ENCODE measurements around the gene SLC5A11. TPM values are rescaled to one million over a fixed set of nuclear protein-coding genes. Genes with fewer than 3 reads are reported as not detected.

SLC5A11 gene
- polyA plus RNA-seq, 2 of the 4 experiments (the other 2 are of a cell fraction), result 0.40 to 0.43 TPM

DNA sequence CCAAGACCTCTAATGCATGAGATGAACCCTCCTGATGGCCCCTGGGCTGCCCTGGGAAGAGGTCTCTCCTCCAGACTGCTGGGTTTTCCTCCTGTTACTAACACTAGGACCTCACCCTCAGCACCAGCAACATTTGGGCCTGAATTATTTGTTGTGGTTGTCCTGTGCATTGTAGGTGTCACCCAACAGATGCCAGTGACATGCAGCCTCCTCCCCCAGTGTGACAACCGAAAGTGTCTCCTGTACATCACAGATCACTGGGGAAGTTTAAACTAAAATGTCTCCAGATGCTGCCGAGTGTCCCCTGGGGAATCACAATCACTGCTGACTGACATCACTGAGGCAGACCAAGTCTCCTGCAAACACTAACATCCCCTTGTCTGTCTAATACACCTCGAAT is 74.8 kb downstream of the SLC5A11 start (continued):
- TF ChIP-seq, protein P1, sequence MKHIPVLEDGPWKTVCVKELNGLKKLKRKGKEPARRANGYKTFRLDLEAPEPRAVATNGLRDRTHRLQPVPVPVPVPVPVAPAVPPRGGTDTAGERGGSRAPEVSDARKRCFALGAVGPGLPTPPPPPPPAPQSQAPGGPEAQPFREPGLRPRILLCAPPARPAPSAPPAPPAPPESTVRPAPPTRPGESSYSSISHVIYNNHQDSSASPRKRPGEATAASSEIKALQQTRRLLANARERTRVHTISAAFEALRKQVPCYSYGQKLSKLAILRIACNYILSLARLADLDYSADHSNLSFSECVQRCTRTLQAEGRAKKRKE (CRISPR knock-in tag; IDR thresholded peaks at IDR 0.05; ENCODE audit: low read depth), result no peak
- TF ChIP-seq EHF (CRISPR knock-in tag; IDR thresholded peaks at IDR 0.05) (no peak), NPAS2 (CRISPR knock-in tag; IDR thresholded peaks at IDR 0.05; ENCODE audit: borderline replicate concordance) (no peak)

DNA sequence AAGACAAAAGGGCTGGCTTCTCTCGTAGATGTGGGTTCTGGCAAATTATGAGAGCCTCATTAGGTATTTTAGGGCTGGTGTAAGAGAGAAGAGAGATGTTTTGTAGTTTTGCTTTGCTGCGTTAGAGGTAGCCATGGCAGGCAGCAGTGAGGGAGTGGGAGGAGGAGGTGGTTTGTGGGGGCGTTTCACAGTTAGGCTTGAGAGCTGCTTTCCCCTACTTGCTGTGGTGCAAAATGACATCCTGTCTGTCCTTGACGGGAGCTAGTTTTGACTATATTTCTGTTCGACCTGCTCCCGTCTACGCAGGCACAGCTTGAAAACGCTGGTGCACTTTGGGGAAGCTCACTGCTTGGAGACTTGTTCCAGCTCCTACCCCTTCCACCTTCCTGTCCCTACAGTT is 75.5 kb downstream of the SLC5A11 start:
- no peaks in the 10 kb centered on the region for H3K9me3 ChIP-seq
- DNase-seq (ENCODE audit: low read depth in 1 of 2, low spot score in 1 of 2), result no peak
- CTCF ChIA-PET, result interaction anchor here (1.5 to 5.5 kb wide), 2 partner anchors 16 to 44 kb away, joined by 4 to 18 read pairs; no protein-coding TSS in a partner anchor
- FAIRE-seq, result no peak
- no peak for ATAC-seq
- H3K4me1 ChIP-seq, result no peaks in the 10 kb centered on the region; the same call in 2 of the 3 replicates
- 92% methylated on average over 8 of the region's 8 CpGs for whole genome bisulfite sequencing (ENCODE audit: missing lambda C conversion rate)
- H3K27ac ChIP-seq, result no peak overlapping the region
- no peak overlapping the region for H3K4me2 ChIP-seq
- TF ChIP-seq PHF8 (IDR thresholded peaks at IDR 0.05; ENCODE audit: borderline replicate concordance, low read depth) (no peak), CHD2 (IDR thresholded peaks at IDR 0.05; ENCODE audit: low read length, partially characterized antibody) (no peak), CHD4 (IDR thresholded peaks at IDR 0.05; ENCODE audit: borderline replicate concordance) (no peak), ZC3H11A (IDR thresholded peaks at IDR 0.05) (no peak), EHMT2 (IDR thresholded peaks at IDR 0.05; ENCODE audit: low read depth) (no peak), TP53 (CRISPR knock-in tag; IDR thresholded peaks at IDR 0.05) (no peak), HOXA7 (CRISPR knock-in tag; IDR thresholded peaks at IDR 0.05) (no peak), FOSL2 (IDR thresholded peaks at IDR 0.05) (no peak), FOSL2 (CRISPR knock-in tag; IDR thresholded peaks at IDR 0.05) (no peak), TFCP2L1 (CRISPR knock-in tag; IDR thresholded peaks at IDR 0.05) (no peak), RCOR1 (IDR thresholded peaks at IDR 0.05; ENCODE audit: low read depth, low read length) (no peak), CEBPB (IDR thresholded peaks at IDR 0.05) (no peak), BHLHE40 (IDR thresholded peaks at IDR 0.05; ENCODE audit: low read depth, low read length) (no peak), ZSCAN20 (CRISPR knock-in tag; IDR thresholded peaks at IDR 0.05) (no peak), ESRRA (IDR thresholded peaks at IDR 0.05; ENCODE audit: borderline replicate concordance, low read length) (no peak), MAFK (IDR thresholded peaks at IDR 0.05; ENCODE audit: partially characterized antibody) (no peak)
- TF ChIP-seq, protein P2, sequence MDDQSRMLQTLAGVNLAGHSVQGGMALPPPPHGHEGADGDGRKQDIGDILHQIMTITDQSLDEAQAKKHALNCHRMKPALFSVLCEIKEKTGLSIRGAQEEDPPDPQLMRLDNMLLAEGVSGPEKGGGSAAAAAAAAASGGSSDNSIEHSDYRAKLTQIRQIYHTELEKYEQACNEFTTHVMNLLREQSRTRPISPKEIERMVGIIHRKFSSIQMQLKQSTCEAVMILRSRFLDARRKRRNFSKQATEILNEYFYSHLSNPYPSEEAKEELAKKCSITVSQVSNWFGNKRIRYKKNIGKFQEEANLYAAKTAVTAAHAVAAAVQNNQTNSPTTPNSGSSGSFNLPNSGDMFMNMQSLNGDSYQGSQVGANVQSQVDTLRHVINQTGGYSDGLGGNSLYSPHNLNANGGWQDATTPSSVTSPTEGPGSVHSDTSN (IDR thresholded peaks at IDR 0.05), result no peak
- TF ChIP-seq, protein P3, sequence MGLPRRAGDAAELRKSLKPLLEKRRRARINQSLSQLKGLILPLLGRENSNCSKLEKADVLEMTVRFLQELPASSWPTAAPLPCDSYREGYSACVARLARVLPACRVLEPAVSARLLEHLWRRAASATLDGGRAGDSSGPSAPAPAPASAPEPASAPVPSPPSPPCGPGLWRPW (IDR thresholded peaks at IDR 0.05), result no peak
- POLR2A ChIA-PET, result no interaction called here
- no peak overlapping the region for H3K4me3 ChIP-seq

DNA sequence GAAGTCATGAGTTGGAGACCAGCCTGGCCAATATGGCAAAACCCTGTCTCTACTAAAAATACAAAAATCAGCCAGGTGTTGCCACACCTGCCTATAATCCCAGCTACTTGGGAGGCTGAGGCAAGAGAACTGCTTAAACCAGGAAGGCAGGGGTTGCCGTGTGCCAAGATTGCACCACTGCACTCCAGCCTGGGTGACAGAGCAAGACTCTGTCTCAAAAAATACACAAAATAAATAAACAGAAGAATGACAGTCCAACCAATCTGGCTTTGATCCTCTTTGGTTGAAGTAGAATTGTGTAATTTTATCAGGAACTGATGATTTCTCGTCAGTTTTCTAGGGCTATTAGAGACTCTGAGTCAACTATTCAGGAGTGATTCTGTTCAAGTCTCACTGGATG is 79.4 kb downstream of the SLC5A11 start:
- Histone ChIP-seq H3K4me3 (no peak overlapping the region), H3K4me1 (no peaks in the 10 kb centered on the region; the same call in 2 of the 3 replicates), H3K9me3 (no peaks in the 10 kb centered on the region), H3K27ac (no peak overlapping the region), H3K4me2 (no peak overlapping the region)
- TF ChIP-seq CEBPB (IDR thresholded peaks at IDR 0.05) (no peak), FOXS1 (CRISPR knock-in tag; IDR thresholded peaks at IDR 0.05) (no peak), RAD21 (conservative IDR thresholded peaks at IDR 0.05 in 1 of 2, IDR thresholded peaks at IDR 0.05 in 1 of 2) (no peak)
- POLR2A ChIA-PET, result no interaction called here
- CTCF ChIA-PET, result interaction anchor here (0.9 to 1.5 kb wide), 4 partner anchors 9 to 344 kb away, joined by 3 to 5 read pairs (median 3); no protein-coding TSS in a partner anchor
- FAIRE-seq, result no peak
- 68% methylated on average over 2 of the region's 2 CpGs for WGBS (ENCODE audit: missing lambda C conversion rate)
- no peak for DNase-seq (ENCODE audit: low read depth in 1 of 2, low spot score in 1 of 2)
- no peak for ATAC-seq

All from A549 (cell line).